Measurements from ENCODE around the gene CDC16.

CDC16 gene

DNA sequence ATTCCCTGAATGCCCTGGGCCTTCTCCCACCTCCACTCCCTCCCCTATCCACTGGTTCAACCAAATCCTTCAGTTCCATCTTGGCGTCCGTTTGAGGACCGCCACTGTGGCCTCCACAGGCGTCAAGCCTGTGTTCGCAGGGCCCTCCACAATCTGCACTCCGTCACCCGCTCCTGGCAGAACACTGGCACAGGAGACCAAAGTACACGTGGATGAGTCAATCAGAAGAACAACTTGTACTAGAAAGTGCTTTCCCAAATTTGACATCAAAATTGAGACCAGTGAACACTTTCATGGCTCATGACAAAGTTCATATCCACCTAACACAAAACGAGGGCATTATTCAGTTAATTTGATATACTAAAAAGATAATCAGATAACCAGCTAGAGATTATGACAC lies 6.5 kb upstream of the CDC16 start:
- no peaks in the 10 kb centered on the region for H3K36me3 ChIP-seq (ENCODE audit: insufficient read depth, low read length)
- no peaks in the 10 kb centered on the region for H3K9me3 ChIP-seq (ENCODE audit: low read length)
- H3K4me1 ChIP-seq (ENCODE audit: insufficient read depth, low read length) = peaks cover 13% of the 10 kb centered on the region
- no peak overlapping the region for H3K4me3 ChIP-seq (ENCODE audit: low read depth in 1 of 2, low read length in 2 of 2)
- no peak overlapping the region for H3K9ac ChIP-seq (ENCODE audit: low read length)
- no peak overlapping the region for H3K27ac ChIP-seq (ENCODE audit: low read depth, low read length)
- H3K27me3 ChIP-seq (ENCODE audit: control insufficient read depth in 1 of 2, insufficient read depth in 2 of 2, low read length in 2 of 2) = peaks cover 21 to 24% of the 10 kb centered on the region in 2 donors

DNA sequence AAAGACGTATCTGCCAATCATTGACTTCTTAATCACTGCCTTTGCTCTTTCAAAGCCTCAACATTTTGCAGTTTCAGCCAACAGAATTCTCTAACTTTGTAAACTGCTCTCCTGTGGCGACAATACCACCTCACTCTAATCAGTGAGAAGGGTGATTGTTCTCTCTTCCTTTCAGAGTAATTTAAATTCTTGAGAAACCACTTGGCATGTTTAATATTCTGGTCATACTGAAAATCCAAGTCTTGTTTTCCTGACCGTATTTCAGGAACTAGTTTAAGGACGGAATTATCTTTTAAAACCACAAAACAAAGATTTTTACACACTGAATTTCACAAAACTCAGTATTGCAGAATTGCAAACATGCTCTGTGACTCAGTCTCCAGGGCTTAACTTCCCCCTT lies 5.2 kb upstream of the CDC16 start:
- H3K4me1 ChIP-seq (ENCODE audit: insufficient read depth, low read length) = peaks cover 17% of the 10 kb centered on the region
- no peak overlapping the region for H3K4me3 ChIP-seq (ENCODE audit: low read depth in 1 of 2, low read length in 2 of 2)
- peaks cover 21 to 24% of the 10 kb centered on the region in 2 donors for H3K27me3 ChIP-seq (ENCODE audit: control insufficient read depth in 1 of 2, insufficient read depth in 2 of 2, low read length in 2 of 2)
- no peaks in the 10 kb centered on the region for H3K9me3 ChIP-seq (ENCODE audit: low read length)
- no peaks in the 10 kb centered on the region for H3K36me3 ChIP-seq (ENCODE audit: insufficient read depth, low read length)
- H3K9ac ChIP-seq (ENCODE audit: low read length) = no peak overlapping the region
- H3K27ac ChIP-seq (ENCODE audit: low read depth, low read length) = no peak overlapping the region

DNA sequence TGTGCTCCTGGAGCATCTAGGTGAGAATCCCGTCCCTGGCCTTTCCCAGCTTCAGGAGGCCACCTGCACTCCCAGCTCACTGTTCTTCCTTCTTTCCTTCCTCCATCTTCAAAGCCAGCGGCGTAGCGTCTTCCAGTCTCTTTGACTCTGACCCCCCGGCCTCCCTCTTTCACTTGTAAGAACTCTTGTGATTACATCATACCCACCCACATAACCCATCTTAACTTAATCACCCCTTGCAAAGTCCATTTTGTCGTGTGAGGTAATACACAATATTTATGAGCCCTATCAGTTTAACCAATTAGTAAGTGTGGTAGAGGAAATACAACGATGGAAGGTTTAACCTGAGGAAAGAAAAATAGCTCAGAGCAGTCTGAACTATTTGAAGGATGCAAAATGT lies 4.6 kb upstream of the CDC16 start:
- peaks cover 21 to 24% of the 10 kb centered on the region in 2 donors for H3K27me3 ChIP-seq (ENCODE audit: control insufficient read depth in 1 of 2, insufficient read depth in 2 of 2, low read length in 2 of 2)
- H3K36me3 ChIP-seq (ENCODE audit: insufficient read depth, low read length) = no peaks in the 10 kb centered on the region
- no peaks in the 10 kb centered on the region for H3K9me3 ChIP-seq (ENCODE audit: low read length)
- no peak overlapping the region for H3K9ac ChIP-seq (ENCODE audit: low read length)
- no peak overlapping the region for H3K4me3 ChIP-seq (ENCODE audit: low read depth in 1 of 2, low read length in 2 of 2)
- H3K4me1 ChIP-seq (ENCODE audit: insufficient read depth, low read length) = peaks cover 17% of the 10 kb centered on the region
- no peak overlapping the region for H3K27ac ChIP-seq (ENCODE audit: low read depth, low read length)

DNA sequence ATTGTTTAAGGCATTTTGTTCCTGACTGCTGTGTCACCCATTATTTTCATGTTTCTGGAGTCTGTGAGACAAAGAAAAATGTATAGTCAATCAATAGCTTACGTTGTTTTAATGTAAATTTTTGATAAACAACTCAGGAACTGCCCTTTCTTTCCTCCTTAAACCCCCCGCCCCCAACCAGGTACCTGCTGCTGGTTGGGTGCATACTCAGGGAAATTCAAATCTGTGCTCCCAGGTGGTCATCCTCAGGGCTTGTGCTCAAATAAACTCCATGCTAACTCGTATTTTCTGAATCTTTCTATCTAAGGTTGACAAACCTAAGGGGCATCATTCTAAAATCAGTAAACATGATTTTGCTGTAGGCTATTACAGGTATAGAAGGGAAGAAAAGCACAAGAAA lies 4.1 kb upstream of the CDC16 start:
- H3K9ac ChIP-seq (ENCODE audit: low read length) = no peak overlapping the region
- no peaks in the 10 kb centered on the region for H3K9me3 ChIP-seq (ENCODE audit: low read length)
- no peak overlapping the region for H3K27ac ChIP-seq (ENCODE audit: low read depth, low read length)
- peaks cover 19% of the 10 kb centered on the region for H3K4me1 ChIP-seq (ENCODE audit: insufficient read depth, low read length)
- H3K4me3 ChIP-seq (ENCODE audit: low read depth in 1 of 2, low read length in 2 of 2) = no peak overlapping the region
- no peaks in the 10 kb centered on the region for H3K36me3 ChIP-seq (ENCODE audit: insufficient read depth, low read length)
- peaks cover 21 to 24% of the 10 kb centered on the region in 2 donors for H3K27me3 ChIP-seq (ENCODE audit: control insufficient read depth in 1 of 2, insufficient read depth in 2 of 2, low read length in 2 of 2)

- no peak overlapping the region for H3K27ac ChIP-seq (ENCODE audit: low read depth, low read length)
- H3K4me1 ChIP-seq (ENCODE audit: insufficient read depth, low read length) = peaks cover 12% of the 10 kb centered on the region
- no peak overlapping the region for H3K9ac ChIP-seq (ENCODE audit: low read length)
- H3K36me3 ChIP-seq (ENCODE audit: insufficient read depth, low read length) = no peaks in the 10 kb centered on the region
- H3K9me3 ChIP-seq (ENCODE audit: low read length) = no peaks in the 10 kb centered on the region
- H3K27me3 ChIP-seq (ENCODE audit: control insufficient read depth in 1 of 2, insufficient read depth in 2 of 2, low read length in 2 of 2) = peaks cover 21 to 24% of the 10 kb centered on the region in 2 donors
- no peak overlapping the region for H3K4me3 ChIP-seq (ENCODE audit: low read depth in 1 of 2, low read length in 2 of 2)
These were observed 2.8 kb upstream of the CDC16 start for GRCh38 chr13:114231886-114232285.

DNA sequence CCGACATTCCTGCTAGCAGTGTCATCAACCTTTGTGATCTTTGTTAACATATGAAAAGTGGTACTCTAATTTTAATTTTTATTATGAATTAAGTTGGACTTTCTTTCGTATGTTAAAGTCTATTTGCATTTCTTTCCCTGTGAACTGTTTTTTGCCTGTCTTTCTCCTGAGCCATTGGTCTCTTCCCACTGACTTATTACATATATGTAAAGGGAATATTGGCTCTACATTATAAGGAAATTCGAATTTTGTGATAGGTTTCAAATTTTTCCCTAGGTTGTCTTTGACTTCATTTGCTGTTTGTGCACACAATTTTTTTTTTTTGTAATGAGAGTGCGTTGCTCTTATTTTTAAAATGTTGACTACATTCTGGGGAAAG lies 442 bp upstream of the CDC16 start:
- Histone ChIP-seq H3K27me3 (ENCODE audit: control insufficient read depth in 1 of 2, insufficient read depth in 2 of 2, low read length in 2 of 2) (peaks cover 7 to 12% of the 10 kb centered on the region in 2 donors), H3K36me3 (ENCODE audit: insufficient read depth, low read length) (peaks cover 18% of the 10 kb centered on the region), H3K27ac (ENCODE audit: low read depth, low read length) (peak overlapping the region; percentile 71), H3K4me1 (ENCODE audit: insufficient read depth, low read length) (peaks cover 12% of the 10 kb centered on the region), H3K9me3 (ENCODE audit: low read length) (no peaks in the 10 kb centered on the region), H3K4me3 (ENCODE audit: low read depth in 1 of 2, low read length in 2 of 2) (peak overlapping the region; percentile 58 to 67), H3K9ac (ENCODE audit: low read length) (no peak overlapping the region)

GRCh38 chr13:114235697-114236096 lies 1.0 kb downstream of the CDC16 start:
- H3K27me3 ChIP-seq (ENCODE audit: control insufficient read depth in 1 of 2, insufficient read depth in 2 of 2, low read length in 2 of 2) = peaks cover 0 to 2% of the 10 kb centered on the region in 2 donors
- peaks cover 21% of the 10 kb centered on the region for H3K36me3 ChIP-seq (ENCODE audit: insufficient read depth, low read length)
- H3K4me1 ChIP-seq (ENCODE audit: insufficient read depth, low read length) = peaks cover 12% of the 10 kb centered on the region
- H3K9me3 ChIP-seq (ENCODE audit: low read length) = no peaks in the 10 kb centered on the region
- H3K4me3 ChIP-seq (ENCODE audit: low read depth in 1 of 2, low read length in 2 of 2) = peak overlapping the region; percentile 62 to 67
- H3K9ac ChIP-seq (ENCODE audit: low read length) = peak overlapping the region; percentile 36
- H3K27ac ChIP-seq (ENCODE audit: low read depth, low read length) = peak overlapping the region; percentile 54

- peaks cover 12% of the 10 kb centered on the region for H3K4me1 ChIP-seq (ENCODE audit: insufficient read depth, low read length)
- no peak overlapping the region for H3K4me3 ChIP-seq (ENCODE audit: low read depth in 1 of 2, low read length in 2 of 2)
- H3K9ac ChIP-seq (ENCODE audit: low read length) = no peak overlapping the region
- no peak overlapping the region for H3K27ac ChIP-seq (ENCODE audit: low read depth, low read length)
- no peaks in the 10 kb centered on the region for H3K27me3 ChIP-seq (ENCODE audit: control insufficient read depth in 1 of 2, insufficient read depth in 2 of 2, low read length in 2 of 2)
- no peaks in the 10 kb centered on the region for H3K9me3 ChIP-seq (ENCODE audit: low read length)
- H3K36me3 ChIP-seq (ENCODE audit: insufficient read depth, low read length) = peaks cover 26% of the 10 kb centered on the region
These were observed 1.5 kb downstream of the CDC16 start for GRCh38 chr13:114236227-114236626.

GRCh38 chr13:114237415-114238112 lies 2.9 kb downstream of the CDC16 start:
- H3K27ac ChIP-seq (ENCODE audit: low read depth, low read length) = no peak overlapping the region
- H3K9ac ChIP-seq (ENCODE audit: low read length) = no peak overlapping the region
- H3K9me3 ChIP-seq (ENCODE audit: low read length) = no peaks in the 10 kb centered on the region
- H3K27me3 ChIP-seq (ENCODE audit: control insufficient read depth in 1 of 2, insufficient read depth in 2 of 2, low read length in 2 of 2) = no peaks in the 10 kb centered on the region
- no peak overlapping the region for H3K4me3 ChIP-seq (ENCODE audit: low read depth in 1 of 2, low read length in 2 of 2)
- peaks cover 40% of the 10 kb centered on the region for H3K36me3 ChIP-seq (ENCODE audit: insufficient read depth, low read length)
- peaks cover 12% of the 10 kb centered on the region for H3K4me1 ChIP-seq (ENCODE audit: insufficient read depth, low read length)

- H3K27ac ChIP-seq (ENCODE audit: low read depth, low read length) = no peak overlapping the region
- H3K27me3 ChIP-seq (ENCODE audit: control insufficient read depth in 1 of 2, insufficient read depth in 2 of 2, low read length in 2 of 2) = no peaks in the 10 kb centered on the region
- no peak overlapping the region for H3K4me3 ChIP-seq (ENCODE audit: low read depth in 1 of 2, low read length in 2 of 2)
- no peak overlapping the region for H3K9ac ChIP-seq (ENCODE audit: low read length)
- no peaks in the 10 kb centered on the region for H3K4me1 ChIP-seq (ENCODE audit: insufficient read depth, low read length)
- no peaks in the 10 kb centered on the region for H3K9me3 ChIP-seq (ENCODE audit: low read length)
- peaks cover 83% of the 10 kb centered on the region for H3K36me3 ChIP-seq (ENCODE audit: insufficient read depth, low read length)
These were observed 7.2 kb downstream of the CDC16 start for GRCh38 chr13:114241918-114242317.

GRCh38 chr13:114243971-114244370 lies 9.3 kb downstream of the CDC16 start:
- H3K36me3 ChIP-seq (ENCODE audit: insufficient read depth, low read length) = peaks cover 81% of the 10 kb centered on the region
- no peak overlapping the region for H3K4me3 ChIP-seq (ENCODE audit: low read depth in 1 of 2, low read length in 2 of 2)
- no peak overlapping the region for H3K9ac ChIP-seq (ENCODE audit: low read length)
- no peaks in the 10 kb centered on the region for H3K9me3 ChIP-seq (ENCODE audit: low read length)
- no peaks in the 10 kb centered on the region for H3K27me3 ChIP-seq (ENCODE audit: control insufficient read depth in 1 of 2, insufficient read depth in 2 of 2, low read length in 2 of 2)
- H3K27ac ChIP-seq (ENCODE audit: low read depth, low read length) = no peak overlapping the region
- no peaks in the 10 kb centered on the region for H3K4me1 ChIP-seq (ENCODE audit: insufficient read depth, low read length)

- Histone ChIP-seq H3K4me1 (ENCODE audit: insufficient read depth, low read length) (no peaks in the 10 kb centered on the region), H3K27me3 (ENCODE audit: control insufficient read depth in 1 of 2, insufficient read depth in 2 of 2, low read length in 2 of 2) (no peaks in the 10 kb centered on the region), H3K9me3 (ENCODE audit: low read length) (no peaks in the 10 kb centered on the region), H3K36me3 (ENCODE audit: insufficient read depth, low read length) (peaks cover 86% of the 10 kb centered on the region), H3K4me3 (ENCODE audit: low read depth in 1 of 2, low read length in 2 of 2) (no peak overlapping the region), H3K27ac (ENCODE audit: low read depth, low read length) (no peak overlapping the region), H3K9ac (ENCODE audit: low read length) (no peak overlapping the region)
These were observed 9.9 kb downstream of the CDC16 start for GRCh38 chr13:114244637-114245036.

Data from muscle layer of colon (tissue), 2 donors.